ENCODE measurements around the gene FGF22. TPM values are rescaled to one million over a fixed set of nuclear protein-coding genes. Genes with fewer than 3 reads are reported as not detected.

Gene FGF22
- not detected in 2 replicates for total RNA-seq (2013; cell fraction: nucleolus; rRNA removed)
- total RNA-seq (2014; rRNA removed) (not detected in 2 replicates), total RNA-seq (2014; rRNA removed; fragmentation: Illumina TruSeq; extraction: Trizol) (not detected in 2 replicates), total RNA-seq (2021) (not detected in 2 replicates), polyA plus RNA-seq (2011; rRNA removed) (not detected in 2 replicates), polyA plus RNA-seq (2014; fragmentation: Illumina TruSeq; extraction: Trizol) (not detected in 2 replicates), polyA plus RNA-seq (2014; fragmentation: Nextera tagmentation; extraction: Ambion mirVana) (not detected), polyA plus RNA-seq (2014; rRNA removed) (0.05 and 0.13 TPM in 2 replicates), polyA plus RNA-seq (2016; fragmentation: Nextera tagmentation; extraction: Ambion mirVana) (not detected), polyA minus RNA-seq (2011; rRNA and poly(A)+ RNA removed) (not detected in 2 replicates), Bru-seq, nascent RNA (percentile 17 among the genes with signal in this experiment), BruChase-seq, experiment 1, labeled RNA remaining after a 6-hour chase (percentile 19 among the genes with signal in this experiment), BruChase-seq, experiment 2, labeled RNA remaining after a 2-hour chase (not detected)
- polyA plus RNA-seq (2011; ENCODE audit: low read depth), result not detected
- 0.03 TPM in 1 of 2 replicates, not detected in the other for polyA plus RNA-seq (2011; cell fraction: cytosol; rRNA removed)
- not detected in 2 replicates for polyA plus RNA-seq (2011; cell fraction: nucleus; rRNA removed)
- polyA plus RNA-seq (2012), result 0.24 TPM in 1 of 2 replicates, not detected in the other
- not detected in 2 replicates for polyA minus RNA-seq (2011; cell fraction: cytosol; rRNA and poly(A)+ RNA removed)
- polyA minus RNA-seq (2011; cell fraction: nucleus; rRNA and poly(A)+ RNA removed), result not detected in 2 replicates
- long read RNA-seq, experiment 1, result 0 reads
- long read RNA-seq, experiment 2, result 0 reads

GRCh38 chr19:639253-640160 lies at the start of gene FGF22:
Gene FGF22 (plus strand): TSS chr19:639879. CDS start chr19:639926, 47 bp downstream.
- FAIRE-seq, result no peak
- in situ Hi-C loops (cut with MboI) (no loop called here), intact Hi-C loops (cut with micrococcal nuclease; ENCODE audit: unreplicated experiment) (no loop called here)
- Histone ChIP-seq H3K27ac (ENCODE audit: control insufficient read depth, insufficient read depth) (no peak within 1 kb of the TSS), H3K4me3 (peak within 1 kb of the TSS; percentile 44; the same call in 1 of the 2 replicates), H3K27me3 (replicated peaks in 1 of 2; ENCODE audit: control insufficient read depth in 2 of 2, insufficient read depth in 2 of 2, low read length in 1 of 2) (no peaks in the 10 kb centered on the region), H3K4me1 (ENCODE audit: control insufficient read depth, insufficient read depth, low read length) (peaks cover 24% of the 10 kb centered on the region), H2AFZ (ENCODE audit: control insufficient read depth, low read depth, low read length) (peak within 1 kb of the TSS; percentile 71), H4K20me1 (ENCODE audit: control insufficient read depth, insufficient read depth) (no peaks in the 10 kb centered on the region), H3K79me2 (ENCODE audit: control insufficient read depth, insufficient read depth, low read length) (no peaks in the 10 kb centered on the region), H3K9me3 (replicated peaks; ENCODE audit: control insufficient read depth, insufficient read depth, low read length) (no peaks in the 10 kb centered on the region), H3K36me3 (ENCODE audit: control insufficient read depth in 2 of 2, insufficient read depth in 2 of 2, low read length in 1 of 2) (no peaks in the 10 kb centered on the region; a peak in 1 of 4 replicates), H3K4me2 (ENCODE audit: control insufficient read depth, insufficient read depth) (peak within 1 kb of the TSS; percentile 93), H3K9ac (ENCODE audit: control insufficient read depth, insufficient read depth, low read length) (no peak within 1 kb of the TSS)
- ChIA-PET RAD21 (ENCODE audit: unreplicated experiment) (no interaction called here), CTCF (no interaction called here), SMC1A (ENCODE audit: uncharacterized antibody, unreplicated experiment) (no interaction called here), POLR2A (no interaction called here)
- no peak for DNase-seq (ENCODE audit: low read depth, low spot score)
- no TSS peak for BruUV-seq (replicated peaks)
- 4% methylated on average over 73 of the region's 109 CpGs for WGBS (ENCODE audit: insufficient coverage, insufficient replicate concordance, low lambda C conversion rate, missing lambda C conversion rate)
- ATAC-seq, result peak; percentile 91
- TF ChIP-seq BRCA1 (IDR thresholded peaks at IDR 0.05; ENCODE audit: low read depth, low read length) (no peak), SUZ12 (IDR thresholded peaks at IDR 0.05; ENCODE audit: unreplicated experiment) (no peak), YY1 (IDR thresholded peaks at IDR 0.05; ENCODE audit: low read depth, low read length) (no peak), PAX8 (IDR thresholded peaks at IDR 0.05) (no peak), IKZF2 (IDR thresholded peaks at IDR 0.05) (no peak), BACH1 (IDR thresholded peaks at IDR 0.05; ENCODE audit: borderline replicate concordance) (peak; percentile 19), RCOR1 (conservative IDR thresholded peaks at IDR 0.05; ENCODE audit: low read depth, low read length) (no peak), ATF3 (IDR thresholded peaks at IDR 0.05; ENCODE audit: borderline replicate concordance, extremely low read depth, low read depth, low read length) (no peak), NR2C2 (IDR thresholded peaks at IDR 0.05; ENCODE audit: borderline replicate concordance, control insufficient read depth, insufficient read length, low read depth) (no peak), E2F4 (IDR thresholded peaks at IDR 0.05; ENCODE audit: low read depth, low read length) (no peak), MTA2 (IDR thresholded peaks at IDR 0.05; ENCODE audit: low read depth) (no peak), EP300 (IDR thresholded peaks at IDR 0.05; ENCODE audit: borderline replicate concordance in 1 of 2, control insufficient read depth in 1 of 2, low read depth in 2 of 2, low read length in 2 of 2) (no peak), CEBPZ (IDR thresholded peaks at IDR 0.05; ENCODE audit: low read depth, low read length) (no peak), USF2 (IDR thresholded peaks at IDR 0.05; ENCODE audit: borderline replicate concordance, low read depth, low read length) (no peak)

All from GM12878 (cell line).